Smooth muscle cell (in vitro differentiated cells): ENCODE data around the gene NISCH. TPM values are rescaled to one million over a fixed set of nuclear protein-coding genes. Genes with fewer than 3 reads are reported as not detected.

Experiments
- DNase-seq: peaks from one replicate; lab custom pipeline; 2025; ENCODE audit not compliant: unreplicated experiment; lab: John Stamatoyannopoulos, UW
- H2AFZ ChIP-seq: fragments of 200-600 bp; sonication (generic); 2 replicates; pipeline ENCODE4 v1.6.0; 2016; ENCODE audit warnings: antibody characterized with exemption, low read depth, mild to moderate bottlenecking
- H3F3A ChIP-seq: fragments of 200-600 bp; sonication (generic); 2 replicates; pipeline ENCODE4 v1.6.0; 2017; ENCODE audit warnings: antibody characterized with exemption, low read depth
- H3K27ac ChIP-seq: fragments of 200-600 bp; sonication (generic); 2 replicates; pipeline ENCODE4 v1.5.1; 2016; ENCODE audit warnings: low read depth, mild to moderate bottlenecking
- H3K27me3 ChIP-seq: fragments of 200-600 bp; sonication (generic); 2 replicates; pipeline ENCODE4 v1.6.1; 2016; ENCODE audit warnings: low read depth, mild to moderate bottlenecking
- H3K36me3 ChIP-seq: fragments of 200-600 bp; sonication (generic); 2 replicates; pipeline ENCODE4 v1.5.1; 2016; ENCODE audit warnings: low read depth
- H3K4me1 ChIP-seq: fragments of 200-600 bp; sonication (generic); 2 replicates; pipeline ENCODE4 v1.5.1; 2016; ENCODE audit warnings: low read depth
- H3K4me2 ChIP-seq: fragments of 200-600 bp; sonication (generic); 2 replicates; pipeline ENCODE4 v1.6.0; 2016; ENCODE audit warnings: mild to moderate bottlenecking
- H3K4me3 ChIP-seq: fragments of 200-600 bp; sonication (generic); 2 replicates; pipeline ENCODE4 v1.5.1; 2016; ENCODE audit warnings: mild to moderate bottlenecking
- H3K79me2 ChIP-seq: fragments of 200-600 bp; sonication (generic); 2 replicates; pipeline ENCODE4 v1.6.0; 2016; ENCODE audit warnings: low read depth, mild to moderate bottlenecking
- H3K9ac ChIP-seq: fragments of 200-600 bp; sonication (generic); 2 replicates; pipeline ENCODE4 v1.6.0; 2016; ENCODE audit warnings: low read depth
- H3K9me3 ChIP-seq: fragments of 200-600 bp; sonication (generic); replicated peaks from 2 replicates; pipeline ENCODE4 v1.5.1; 2016; ENCODE audit warnings: low read depth
- H4K20me1 ChIP-seq: fragments of 200-600 bp; sonication (generic); 2 replicates; pipeline ENCODE4 v1.6.0; 2016; ENCODE audit warnings: low read depth
- CTCF ChIP-seq: fragments of 200-600 bp; sonication (generic); IDR thresholded peaks from 2 replicates; pipeline ENCODE4 v1.5.1; 2017; ENCODE audit warnings: borderline replicate concordance, mild to moderate bottlenecking, antibody characterized with exemption; ENCODE audit not compliant: insufficient read depth, poor library complexity, severe bottlenecking
- WGBS: methylation state at CpG from one replicate; pipeline ENCODE4 v1.1.7; 2016; ENCODE audit warnings: low lambda C conversion rate; 5-methylcytosine and 5-hydroxymethylcytosine counted together
- polyA plus RNA-seq: library from polyadenylated mRNA; unstranded; fragments of >200 nt; fragmentation: Nextera tagmentation; extraction: Ambion mirVana; gene quantifications from 2 replicates; pipeline ENCODE4 v1.2.1, GENCODE V29; 2016
- total RNA-seq: library from RNA; depleted of rRNA; stranded (reverse); fragments of >200 nt; gene quantifications from 2 replicates; pipeline ENCODE4 v1.2.3, GENCODE V29; 2014

The NISCH gene
- total and polyA plus RNA-seq, 2 experiments from 2014 or later = 47.3 to 55.2 TPM

- Histone ChIP-seq H3K4me2 (no peak overlapping the region), H3K36me3 (no peaks in the 10 kb centered on the region), H3K79me2 (peaks cover 22% of the 10 kb centered on the region), H3K9me3 (no peaks in the 10 kb centered on the region), H2AFZ (no peak overlapping the region), H3K4me1 (peaks cover 16% of the 10 kb centered on the region), H3K27me3 (no peaks in the 10 kb centered on the region), H3K9ac (no peak overlapping the region), H3F3A (no peaks in the 10 kb centered on the region), H3K27ac (no peak overlapping the region), H4K20me1 (peaks cover 12% of the 10 kb centered on the region), H3K4me3 (no peak overlapping the region)
- 84% methylated on average over 11 of the region's 11 CpGs for WGBS
- TF ChIP-seq CTCF = no peak
- DNase-seq = no peak
Observed at GRCh38 chr3:52452570-52453221, 2.7 kb upstream of the NISCH start.

- no peaks in the 10 kb centered on the region for H3K27me3 ChIP-seq
- no peak within 1 kb of the TSS for H3K27ac ChIP-seq
- peaks cover 16% of the 10 kb centered on the region for H3K4me1 ChIP-seq
- H3K36me3 ChIP-seq = no peaks in the 10 kb centered on the region
- peak within 1 kb of the TSS; percentile 12 for H3K4me2 ChIP-seq
- TF ChIP-seq CTCF = no peak
- H3K4me3 ChIP-seq = no peak within 1 kb of the TSS
- H3K79me2 ChIP-seq = peaks cover 32% of the 10 kb centered on the region
- H4K20me1 ChIP-seq = peaks cover 22% of the 10 kb centered on the region
- WGBS = 63% methylated on average over 10 of the region's 16 CpGs
- no peaks in the 10 kb centered on the region for H3K9me3 ChIP-seq
- H2AFZ ChIP-seq = peak within 1 kb of the TSS; percentile 78
- H3F3A ChIP-seq = no peaks in the 10 kb centered on the region
- no peak within 1 kb of the TSS for H3K9ac ChIP-seq
- DNase-seq = no peak
Observed at GRCh38 chr3:52453496-52454249, 1.7 kb upstream of the NISCH start, which contains the start of gene TNNC1. Gene TNNC1 (minus strand): TSS chr3:52454041. CDS start chr3:52454015, 26 bp downstream.

- Histone ChIP-seq H3K27me3 (no peaks in the 10 kb centered on the region), H3F3A (no peaks in the 10 kb centered on the region), H4K20me1 (peaks cover 28% of the 10 kb centered on the region), H3K4me2 (peak overlapping the region; percentile 12), H3K27ac (no peak overlapping the region), H3K9me3 (no peaks in the 10 kb centered on the region), H3K4me1 (peaks cover 16% of the 10 kb centered on the region), H3K9ac (no peak overlapping the region), H2AFZ (peak overlapping the region; percentile 78), H3K79me2 (peaks cover 39% of the 10 kb centered on the region), H3K4me3 (no peak overlapping the region), H3K36me3 (no peaks in the 10 kb centered on the region)
- DNase-seq = no peak
- WGBS = 85% methylated on average over 8 of the region's 8 CpGs
- no peak for TF ChIP-seq CTCF
Observed at GRCh38 chr3:52454250-52454937, 1.0 kb upstream of the NISCH start.
